ENCODE measurements around the gene CMPK1.

- TF ChIP-seq CTCF (IDR thresholded peaks at IDR 0.05) (no peak), POLR2A (IDR thresholded peaks at IDR 0.05) (no peak)
Observed at GRCh38 chr1:47385020-47385419, 51.4 kb downstream of the CMPK1 start.

Measured in gastroesophageal sphincter (tissue), 3 donors.